Ishikawa (cell line): ENCODE data around the gene PRDM16.

Experiments used
- FOXM1 ChIP-seq: IDR thresholded peaks from 2 replicates; pipeline ENCODE4 v1.6.1; 2012; ENCODE audit warnings: low read depth, borderline replicate concordance
- TAF1 ChIP-seq: IDR thresholded peaks from 2 replicates; pipeline ENCODE4 v1.6.1; 2012; ENCODE audit warnings: low read depth, mild to moderate bottlenecking
- TF ChIP-seq, protein P1 (sequence below): IDR thresholded peaks from 2 replicates; pipeline ENCODE4 v1.6.1; 2012

- no peak for TF ChIP-seq TAF1
- TF ChIP-seq, protein P1, sequence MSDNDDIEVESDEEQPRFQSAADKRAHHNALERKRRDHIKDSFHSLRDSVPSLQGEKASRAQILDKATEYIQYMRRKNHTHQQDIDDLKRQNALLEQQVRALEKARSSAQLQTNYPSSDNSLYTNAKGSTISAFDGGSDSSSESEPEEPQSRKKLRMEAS = no peak
- no peak for TF ChIP-seq FOXM1
Observed at GRCh38 chr1:3307359-3307758, 238.4 kb downstream of the PRDM16 start.
